NCI-H82 treated with DMSO at 0.1 percent for 48 hours (cell line): ENCODE results near the gene LRIG1.
"Not testable (repeated sequence)": the region's sequence is repeated elsewhere in the genome, so short reads cannot be mapped to it uniquely, and the experiment has no call there.

Source experiments
- DNase-seq: peaks from one replicate; lab custom pipeline; 2025; ENCODE audit not compliant: unreplicated experiment; lab: John Stamatoyannopoulos, UW

Gene LRIG1

GRCh38 chr3:66425032-66425431 lies 75.8 kb downstream of the LRIG1 start:
- no peak for DNase-seq

GRCh38 chr3:66423791-66424190 lies 77.0 kb downstream of the LRIG1 start:
- no peak for DNase-seq

- not testable (repeated sequence) for DNase-seq
Observed at GRCh38 chr3:66421893-66422292, 78.9 kb downstream of the LRIG1 start.

- DNase-seq: not testable (repeated sequence)
Observed at GRCh38 chr3:66421144-66421543, 79.7 kb downstream of the LRIG1 start.

- no peak for DNase-seq
Observed at GRCh38 chr3:66419036-66419435, 81.8 kb downstream of the LRIG1 start.

GRCh38 chr3:66418475-66418931 lies 82.3 kb downstream of the LRIG1 start:
- DNase-seq: no peak

GRCh38 chr3:66416556-66417304 lies 84.1 kb downstream of the LRIG1 start:
- DNase-seq: no peak

- DNase-seq: no peak
Observed at GRCh38 chr3:66415867-66416428, 84.9 kb downstream of the LRIG1 start.

GRCh38 chr3:66414846-66415245 lies 86.0 kb downstream of the LRIG1 start:
- no peak for DNase-seq

GRCh38 chr3:66413151-66413751 lies 87.6 kb downstream of the LRIG1 start:
- DNase-seq: no peak

GRCh38 chr3:66411961-66412887 lies 88.6 kb downstream of the LRIG1 start:
- DNase-seq: no peak

- DNase-seq: no peak
Observed at GRCh38 chr3:66411474-66411873, 89.3 kb downstream of the LRIG1 start.

- DNase-seq: no peak
Observed at GRCh38 chr3:66410976-66411375, 89.8 kb downstream of the LRIG1 start.

- DNase-seq: no peak
Observed at GRCh38 chr3:66409771-66410754, 90.8 kb downstream of the LRIG1 start.

- DNase-seq: no peak
Observed at GRCh38 chr3:66407611-66408218, 93.1 kb downstream of the LRIG1 start.

- no peak for DNase-seq
Observed at GRCh38 chr3:66406831-66407610, 93.8 kb downstream of the LRIG1 start.

- no peak for DNase-seq
Observed at GRCh38 chr3:66406163-66406562, 94.7 kb downstream of the LRIG1 start.

GRCh38 chr3:66405701-66406091 lies 95.1 kb downstream of the LRIG1 start:
- DNase-seq: no peak
